WTC11 (cell line): ENCODE data around the gene DDB1. TPM values are rescaled to one million over a fixed set of nuclear protein-coding genes. Genes with fewer than 3 reads are reported as not detected.

Source experiments
- ATAC-seq: fragments of 200-7000 bp; cut with Tn5 transposase; 2 replicates; pipeline ENCODE4 v1.10.0; 2021; ENCODE audit warnings: mild to moderate bottlenecking, moderate library complexity
- CTCF ChIA-PET: fragments of 300-600 bp; sonication (Branson Sonifier 250); formaldehyde crosslinking; loops from one replicate; lab custom pipeline; 2021; ENCODE audit warnings: antibody characterized with exemption; lab: Charles Lee
- POLR2A ChIA-PET: fragments of 350-600 bp; sonication (Branson Sonifier 250); formaldehyde crosslinking; loops from one replicate; lab custom pipeline; 2021; ENCODE audit warnings: antibody characterized with exemption; lab: Charles Lee
- DNase-seq: peaks from one replicate; pipeline ENCODE4 v3.0.0; 2021; ENCODE audit warnings: low spot score
- H3K27ac Mint-ChIP-seq: 2 replicates; pipeline ENCODE4 v1.8.0; 2021; ENCODE audit warnings: mixed read lengths
- H3K27me3 Mint-ChIP-seq: 2 replicates; pipeline ENCODE4 v1.8.0; 2021; ENCODE audit warnings: low read depth, mild to moderate bottlenecking, moderate library complexity, mixed read lengths
- H3K36me3 Mint-ChIP-seq: 2 replicates; pipeline ENCODE4 v1.8.0; 2021; ENCODE audit warnings: mixed read lengths
- H3K4me1 Mint-ChIP-seq: 2 replicates; pipeline ENCODE4 v1.8.0; 2022; ENCODE audit warnings: mixed read lengths
- H3K4me3 Mint-ChIP-seq: 2 replicates; pipeline ENCODE4 v1.8.0; 2021; ENCODE audit warnings: mild to moderate bottlenecking, moderate library complexity, mixed read lengths
- H3K9me3 Mint-ChIP-seq: 2 replicates; pipeline ENCODE4 v1.8.0; 2021; ENCODE audit warnings: mixed read lengths
- AR ChIP-seq: fragments of 250-450 bp; sonication (Bioruptor Pico); IDR thresholded peaks from 2 replicates; pipeline ENCODE4 v1.9.0; 2021; ENCODE audit warnings: mild to moderate bottlenecking
- ARID4B ChIP-seq: sonication (generic); formaldehyde crosslinking; IDR thresholded peaks from 2 replicates; pipeline ENCODE4 v1.8.0; 2023; ENCODE audit warnings: missing genetic modification reagents, mild to moderate bottlenecking, borderline replicate concordance
- CREM ChIP-seq: sonication (generic); formaldehyde crosslinking; IDR thresholded peaks from 2 replicates; pipeline ENCODE4 v1.8.1; 2022; ENCODE audit warnings: mild to moderate bottlenecking, missing genetic modification reagents, moderate library complexity
- E2F1 ChIP-seq: sonication (generic); formaldehyde crosslinking; IDR thresholded peaks from 2 replicates; pipeline ENCODE4 v1.8.0; 2022; ENCODE audit warnings: mild to moderate bottlenecking, missing genetic modification reagents
- EMX1 ChIP-seq: fragments of 250-450 bp; sonication (Bioruptor Pico); IDR thresholded peaks from 2 replicates; pipeline ENCODE4 v1.8.0; 2021; ENCODE audit warnings: mild to moderate bottlenecking
- MAX ChIP-seq: sonication (generic); formaldehyde crosslinking; IDR thresholded peaks from 2 replicates; pipeline ENCODE4 v1.8.0; 2022; ENCODE audit warnings: mild to moderate bottlenecking, missing genetic modification reagents
- NFE2L1 ChIP-seq: sonication (generic); formaldehyde crosslinking; IDR thresholded peaks from 2 replicates; pipeline ENCODE4 v1.8.1; 2023; ENCODE audit warnings: missing genetic modification reagents
- NFYB ChIP-seq: sonication (generic); formaldehyde crosslinking; conservative IDR thresholded peaks from 2 replicates; pipeline ENCODE4 v1.8.0; 2022; ENCODE audit warnings: low read depth, missing genetic modification reagents
- NR1H2 ChIP-seq: sonication (generic); formaldehyde crosslinking; IDR thresholded peaks from 2 replicates; pipeline ENCODE4 v1.9.0; 2021; ENCODE audit warnings: mild to moderate bottlenecking, moderate library complexity, missing genetic modification reagents
- PRRX2 ChIP-seq: fragments of 250-450 bp; sonication (Bioruptor Pico); IDR thresholded peaks from 2 replicates; pipeline ENCODE4 v1.8.0; 2021; ENCODE audit warnings: mild to moderate bottlenecking
- ZNF423 ChIP-seq: fragments of 250-450 bp; sonication (Bioruptor Pico); IDR thresholded peaks from 2 replicates; pipeline ENCODE4 v2.1.2; 2022; ENCODE audit warnings: mild to moderate bottlenecking, moderate library complexity
- total RNA-seq: library from RNA; stranded (reverse); gene quantifications from 3 replicates; pipeline ENCODE4 v1.2.3, GENCODE V29; 2021
- TF ChIP-seq, protein P1 (sequence below): sonication (generic); formaldehyde crosslinking; IDR thresholded peaks from 2 replicates; pipeline ENCODE4 v1.8.0; 2022; ENCODE audit warnings: mild to moderate bottlenecking, missing genetic modification reagents
- TF ChIP-seq, protein P2 (sequence below): sonication (generic); formaldehyde crosslinking; IDR thresholded peaks from 2 replicates; pipeline ENCODE4 v1.8.0; 2023; ENCODE audit warnings: mild to moderate bottlenecking, missing genetic modification reagents
- TF ChIP-seq, protein P3 (sequence below): fragments of 250-450 bp; sonication (Bioruptor Pico); IDR thresholded peaks from 2 replicates; pipeline ENCODE4 v1.9.0; 2021; ENCODE audit warnings: moderate library complexity, mild to moderate bottlenecking, inconsistent platforms, borderline replicate concordance
- TF ChIP-seq, protein P4 (sequence below): sonication (generic); formaldehyde crosslinking; IDR thresholded peaks from 2 replicates; pipeline ENCODE4 v1.8.1; 2022; ENCODE audit warnings: mild to moderate bottlenecking, moderate library complexity, missing genetic modification reagents

DDB1 gene
- total RNA-seq, 1 experiment from 2014 or later: 316 TPM

GRCh38 chr11:61287338-61287977, 45.4 kb downstream of the DDB1 start (continued):
- TF ChIP-seq, protein P1, sequence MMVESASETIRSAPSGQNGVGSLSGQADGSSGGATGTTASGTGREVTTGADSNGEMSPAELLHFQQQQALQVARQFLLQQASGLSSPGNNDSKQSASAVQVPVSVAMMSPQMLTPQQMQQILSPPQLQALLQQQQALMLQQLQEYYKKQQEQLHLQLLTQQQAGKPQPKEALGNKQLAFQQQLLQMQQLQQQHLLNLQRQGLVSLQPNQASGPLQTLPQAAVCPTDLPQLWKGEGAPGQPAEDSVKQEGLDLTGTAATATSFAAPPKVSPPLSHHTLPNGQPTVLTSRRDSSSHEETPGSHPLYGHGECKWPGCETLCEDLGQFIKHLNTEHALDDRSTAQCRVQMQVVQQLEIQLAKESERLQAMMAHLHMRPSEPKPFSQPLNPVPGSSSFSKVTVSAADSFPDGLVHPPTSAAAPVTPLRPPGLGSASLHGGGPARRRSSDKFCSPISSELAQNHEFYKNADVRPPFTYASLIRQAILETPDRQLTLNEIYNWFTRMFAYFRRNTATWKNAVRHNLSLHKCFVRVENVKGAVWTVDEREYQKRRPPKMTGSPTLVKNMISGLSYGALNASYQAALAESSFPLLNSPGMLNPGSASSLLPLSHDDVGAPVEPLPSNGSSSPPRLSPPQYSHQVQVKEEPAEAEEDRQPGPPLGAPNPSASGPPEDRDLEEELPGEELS (CRISPR knock-in tag): no peak
- TF ChIP-seq PRRX2: no peak
- no peak for TF ChIP-seq E2F1 (CRISPR knock-in tag)
- TF ChIP-seq MAX (CRISPR knock-in tag): no peak
- TF ChIP-seq, protein P2, sequence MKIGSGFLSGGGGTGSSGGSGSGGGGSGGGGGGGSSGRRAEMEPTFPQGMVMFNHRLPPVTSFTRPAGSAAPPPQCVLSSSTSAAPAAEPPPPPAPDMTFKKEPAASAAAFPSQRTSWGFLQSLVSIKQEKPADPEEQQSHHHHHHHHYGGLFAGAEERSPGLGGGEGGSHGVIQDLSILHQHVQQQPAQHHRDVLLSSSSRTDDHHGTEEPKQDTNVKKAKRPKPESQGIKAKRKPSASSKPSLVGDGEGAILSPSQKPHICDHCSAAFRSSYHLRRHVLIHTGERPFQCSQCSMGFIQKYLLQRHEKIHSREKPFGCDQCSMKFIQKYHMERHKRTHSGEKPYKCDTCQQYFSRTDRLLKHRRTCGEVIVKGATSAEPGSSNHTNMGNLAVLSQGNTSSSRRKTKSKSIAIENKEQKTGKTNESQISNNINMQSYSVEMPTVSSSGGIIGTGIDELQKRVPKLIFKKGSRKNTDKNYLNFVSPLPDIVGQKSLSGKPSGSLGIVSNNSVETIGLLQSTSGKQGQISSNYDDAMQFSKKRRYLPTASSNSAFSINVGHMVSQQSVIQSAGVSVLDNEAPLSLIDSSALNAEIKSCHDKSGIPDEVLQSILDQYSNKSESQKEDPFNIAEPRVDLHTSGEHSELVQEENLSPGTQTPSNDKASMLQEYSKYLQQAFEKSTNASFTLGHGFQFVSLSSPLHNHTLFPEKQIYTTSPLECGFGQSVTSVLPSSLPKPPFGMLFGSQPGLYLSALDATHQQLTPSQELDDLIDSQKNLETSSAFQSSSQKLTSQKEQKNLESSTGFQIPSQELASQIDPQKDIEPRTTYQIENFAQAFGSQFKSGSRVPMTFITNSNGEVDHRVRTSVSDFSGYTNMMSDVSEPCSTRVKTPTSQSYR: no peak
- no peak for TF ChIP-seq ARID4B
- TF ChIP-seq EMX1 (CRISPR knock-in tag): no peak
- no peak for TF ChIP-seq NFE2L1 (CRISPR knock-in tag)
- TF ChIP-seq NFYB (CRISPR knock-in tag): no peak
- TF ChIP-seq NR1H2: no peak
- TF ChIP-seq ZNF423 (CRISPR knock-in tag): no peak

DNA sequence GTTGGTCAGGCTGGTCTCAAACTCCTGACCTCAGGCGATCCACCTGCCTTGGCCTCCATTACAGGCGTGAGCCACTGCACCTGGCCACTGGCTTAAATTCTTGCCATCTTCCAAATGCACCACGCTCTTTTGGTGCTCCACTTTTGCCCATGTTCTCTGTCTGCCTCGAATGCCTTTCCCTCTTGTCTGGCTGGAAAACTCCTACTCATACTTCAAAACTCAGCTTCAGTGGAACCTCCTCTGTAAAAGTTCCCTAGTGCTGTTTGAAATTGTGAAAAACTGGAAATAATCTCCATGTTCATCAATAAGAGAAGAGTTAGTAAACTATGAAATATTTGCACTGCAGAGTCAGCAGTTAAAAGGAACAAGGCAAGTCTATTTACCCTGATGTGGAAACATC, 49.3 kb downstream of the DDB1 start:
- no peak for ATAC-seq
- peaks cover 38% of the 10 kb centered on the region for H3K36me3 Mint-ChIP-seq
- no peak for DNase-seq
- no peaks in the 10 kb centered on the region for H3K9me3 Mint-ChIP-seq
- peaks cover 2% of the 10 kb centered on the region; the same call in 1 of the 2 replicates for H3K27me3 Mint-ChIP-seq
- POLR2A ChIA-PET: no interaction called here
- no peak overlapping the region for H3K27ac Mint-ChIP-seq
- TF ChIP-seq, protein P3, sequence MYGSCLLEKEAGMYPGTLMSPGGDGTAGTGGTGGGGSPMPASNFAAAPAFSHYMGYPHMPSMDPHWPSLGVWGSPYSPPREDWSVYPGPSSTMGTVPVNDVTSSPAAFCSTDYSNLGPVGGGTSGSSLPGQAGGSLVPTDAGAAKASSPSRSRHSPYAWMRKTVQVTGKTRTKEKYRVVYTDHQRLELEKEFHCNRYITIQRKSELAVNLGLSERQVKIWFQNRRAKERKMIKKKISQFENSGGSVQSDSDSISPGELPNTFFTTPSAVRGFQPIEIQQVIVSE (CRISPR knock-in tag): no peak
- TF ChIP-seq, protein P4, sequence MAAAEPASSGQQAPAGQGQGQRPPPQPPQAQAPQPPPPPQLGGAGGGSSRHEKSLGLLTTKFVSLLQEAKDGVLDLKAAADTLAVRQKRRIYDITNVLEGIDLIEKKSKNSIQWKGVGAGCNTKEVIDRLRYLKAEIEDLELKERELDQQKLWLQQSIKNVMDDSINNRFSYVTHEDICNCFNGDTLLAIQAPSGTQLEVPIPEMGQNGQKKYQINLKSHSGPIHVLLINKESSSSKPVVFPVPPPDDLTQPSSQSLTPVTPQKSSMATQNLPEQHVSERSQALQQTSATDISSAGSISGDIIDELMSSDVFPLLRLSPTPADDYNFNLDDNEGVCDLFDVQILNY (CRISPR knock-in tag): no peak
- TF ChIP-seq CREM (CRISPR knock-in tag) (no peak), AR (no peak)
- CTCF ChIA-PET: no interaction called here
- no peak overlapping the region for H3K4me3 Mint-ChIP-seq
- peaks cover 22% of the 10 kb centered on the region for H3K4me1 Mint-ChIP-seq
